Testis (tissue), 3 donors: ENCODE measurements around the gene HS3ST5. TPM values are rescaled to one million over a fixed set of nuclear protein-coding genes. Genes with fewer than 3 reads are reported as not detected.

Source experiments
- DNase-seq: peaks from one replicate; pipeline ENCODE4 v3.0.0-alpha.2; 2019
- H3K27ac ChIP-seq, 2 donors: fragments of 200-600 bp; sonication (generic); one replicate each; pipeline ENCODE4 v1.5.1; 2019
- H3K27me3 ChIP-seq: fragments of 200-600 bp; sonication (generic); one replicate; pipeline ENCODE4 v1.5.1; 2019
- H3K36me3 ChIP-seq: fragments of 200-600 bp; sonication (generic); one replicate; pipeline ENCODE4 v1.5.1; 2017; ENCODE audit warnings: low read depth; ENCODE audit errors: missing control alignments
- H3K4me1 ChIP-seq: fragments of 200-600 bp; sonication (generic); one replicate; pipeline ENCODE4 v1.5.1; 2019
- H3K4me3 ChIP-seq, 2 donors: fragments of 200-600 bp; sonication (generic); one replicate each; pipeline ENCODE4 v1.5.1; 2017 to 2019
- H3K9me3 ChIP-seq: fragments of 200-600 bp; sonication (generic); one replicate; pipeline ENCODE4 v1.5.1; 2017
- CTCF ChIP-seq, 3 experiments: fragments of 450-650 bp in 2 of 3; fragments of 200-600 bp in 1 of 3; sonication (generic) in 1 of 3; IDR thresholded peaks; one replicate each; pipeline ENCODE4 v1.5.1; 2016 to 2019; ENCODE audit warnings: antibody characterized with exemption in 3 of 3, mild to moderate bottlenecking in 2 of 3, moderate library complexity in 1 of 3
- POLR2A ChIP-seq: fragments of 450-650 bp; IDR thresholded peaks from one replicate; pipeline ENCODE4 v1.6.1; 2017; ENCODE audit warnings: antibody characterized with exemption, mild to moderate bottlenecking, moderate library complexity
- WGBS, 2 donors: methylation state at CpG; one replicate each; pipeline ENCODE4 v1.1.5; 2018; 5-methylcytosine and 5-hydroxymethylcytosine counted together
- intact Hi-C: fragments of 100-400 bp; cut with DNase I; formaldehyde crosslinking; loops from one replicate; pipeline ENCODE4 v1.15.1; 2023; ENCODE audit warnings: low total_unique reads
- polyA plus RNA-seq: library from polyadenylated mRNA; stranded (reverse); fragments of 350-450 nt; fragmentation: Illumina TruSeq; extraction: RNeasy Lipid Tissue Mini Kit (QIAGEN cat#74804); gene quantifications from one replicate; pipeline ENCODE4 v1.2.3, GENCODE V29; 2014; ENCODE audit warnings: low read depth, low replicate concordance; ENCODE audit not compliant: insufficient read depth
- total RNA-seq, 2 donors: library from RNA; depleted of rRNA; stranded (reverse); fragments of >200 nt; gene quantifications; one replicate each; pipeline ENCODE4 v1.2.3, GENCODE V29; 2016

The HS3ST5 gene
- total and polyA plus RNA-seq, 3 donors from 2014 or later = 0.12 to 0.20 (median 0.16) TPM

GRCh38 chr6:114377881-114378280, 35.1 kb upstream of the HS3ST5 start:
- no peak for TF ChIP-seq POLR2A
- no peak for TF ChIP-seq CTCF (IDR thresholded peaks at IDR 0.05)
- no peaks in the 10 kb centered on the region for H3K36me3 ChIP-seq
- WGBS, 2 donors = 93 to 98% methylated on average over 3 of the region's 3 CpGs
- no peaks in the 10 kb centered on the region for H3K4me1 ChIP-seq
- no peak for DNase-seq
- H3K4me3 ChIP-seq = no peak overlapping the region
- no peak overlapping the region for H3K27ac ChIP-seq
- intact Hi-C loops = no loop called here
- no peaks in the 10 kb centered on the region for H3K27me3 ChIP-seq
- no peaks in the 10 kb centered on the region for H3K9me3 ChIP-seq

- no peak for DNase-seq
These were observed 33.9 kb upstream of the HS3ST5 start for GRCh38 chr6:114376611-114377175.

GRCh38 chr6:114375541-114376192, 32.8 kb upstream of the HS3ST5 start:
- 46 to 62% methylated on average over 1 of the region's 1 CpG for WGBS, 2 donors
- TF ChIP-seq POLR2A (no peak), CTCF (IDR thresholded peaks at IDR 0.05) (no peak)
- DNase-seq = no peak
- Histone ChIP-seq H3K4me1 (no peaks in the 10 kb centered on the region), H3K9me3 (no peaks in the 10 kb centered on the region), H3K36me3 (no peaks in the 10 kb centered on the region), H3K27me3 (no peaks in the 10 kb centered on the region), H3K4me3 (no peak overlapping the region), H3K27ac (no peak overlapping the region)
- intact Hi-C loops = no loop called here

More at GRCh38 chr6:114376611-114377175, 33.9 kb upstream of the HS3ST5 start:
- intact Hi-C loops = no loop called here
- H3K4me1 ChIP-seq = no peaks in the 10 kb centered on the region
- no peaks in the 10 kb centered on the region for H3K36me3 ChIP-seq
- H3K4me3 ChIP-seq = no peak overlapping the region
- no peaks in the 10 kb centered on the region for H3K27me3 ChIP-seq
- WGBS, 2 donors = 50 to 60% methylated on average over 2 of the region's 2 CpGs
- TF ChIP-seq CTCF (IDR thresholded peaks at IDR 0.05) (no peak), POLR2A (no peak)
- H3K9me3 ChIP-seq = no peaks in the 10 kb centered on the region
- H3K27ac ChIP-seq = no peak overlapping the region

GRCh38 chr6:114367315-114367961, 24.6 kb upstream of the HS3ST5 start:
- Histone ChIP-seq H3K27me3 (no peaks in the 10 kb centered on the region), H3K4me1 (no peaks in the 10 kb centered on the region), H3K9me3 (no peaks in the 10 kb centered on the region), H3K27ac (no peak overlapping the region), H3K36me3 (no peaks in the 10 kb centered on the region), H3K4me3 (no peak overlapping the region)
- 83 to 91% methylated on average over 1 of the region's 1 CpG for WGBS, 2 donors
- intact Hi-C loops = no loop called here
- TF ChIP-seq CTCF (IDR thresholded peaks at IDR 0.05) (no peak), POLR2A (no peak)
- no peak for DNase-seq
